Measurements from ENCODE around the gene ACSF3.

Gene ACSF3

DNA sequence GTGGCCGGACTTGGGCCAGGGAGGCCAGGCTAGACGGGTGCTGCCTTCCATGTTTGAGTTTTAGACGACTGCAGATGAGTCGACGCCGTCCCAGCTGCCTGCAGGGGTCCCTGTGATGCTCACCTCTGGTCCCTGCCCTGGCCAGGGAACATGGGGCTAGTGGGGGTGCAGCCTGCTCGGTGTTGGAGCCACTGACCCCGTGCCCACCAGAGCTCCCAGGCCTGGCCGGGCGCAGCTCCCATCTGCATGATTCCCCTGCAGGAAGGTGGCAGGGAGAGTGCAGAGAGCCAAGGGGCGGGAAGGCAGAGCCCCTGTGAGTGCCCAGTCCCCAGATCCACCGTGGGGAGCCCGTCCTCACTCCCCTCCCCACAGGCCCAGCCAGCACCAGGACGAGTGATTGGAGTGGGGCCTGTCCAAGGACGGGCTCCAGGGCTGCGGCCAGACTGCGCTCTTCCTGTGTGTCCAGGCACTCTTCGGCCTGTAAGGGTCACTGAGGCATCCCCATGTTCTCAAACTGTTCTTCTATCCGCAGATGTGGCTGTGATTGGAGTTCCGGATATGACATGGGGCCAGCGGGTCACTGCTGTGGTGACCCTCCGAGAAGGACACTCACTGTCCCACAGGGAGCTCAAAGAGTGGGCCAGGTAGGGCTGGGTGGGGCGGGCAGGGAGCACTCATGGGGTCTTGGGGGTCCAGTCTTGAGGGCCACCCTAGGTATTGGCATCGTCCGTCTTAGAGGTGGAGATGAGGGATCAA is 51.9 kb downstream of the ACSF3 start:
- DNase-seq (ENCODE audit: low spot score), result no peak

DNA sequence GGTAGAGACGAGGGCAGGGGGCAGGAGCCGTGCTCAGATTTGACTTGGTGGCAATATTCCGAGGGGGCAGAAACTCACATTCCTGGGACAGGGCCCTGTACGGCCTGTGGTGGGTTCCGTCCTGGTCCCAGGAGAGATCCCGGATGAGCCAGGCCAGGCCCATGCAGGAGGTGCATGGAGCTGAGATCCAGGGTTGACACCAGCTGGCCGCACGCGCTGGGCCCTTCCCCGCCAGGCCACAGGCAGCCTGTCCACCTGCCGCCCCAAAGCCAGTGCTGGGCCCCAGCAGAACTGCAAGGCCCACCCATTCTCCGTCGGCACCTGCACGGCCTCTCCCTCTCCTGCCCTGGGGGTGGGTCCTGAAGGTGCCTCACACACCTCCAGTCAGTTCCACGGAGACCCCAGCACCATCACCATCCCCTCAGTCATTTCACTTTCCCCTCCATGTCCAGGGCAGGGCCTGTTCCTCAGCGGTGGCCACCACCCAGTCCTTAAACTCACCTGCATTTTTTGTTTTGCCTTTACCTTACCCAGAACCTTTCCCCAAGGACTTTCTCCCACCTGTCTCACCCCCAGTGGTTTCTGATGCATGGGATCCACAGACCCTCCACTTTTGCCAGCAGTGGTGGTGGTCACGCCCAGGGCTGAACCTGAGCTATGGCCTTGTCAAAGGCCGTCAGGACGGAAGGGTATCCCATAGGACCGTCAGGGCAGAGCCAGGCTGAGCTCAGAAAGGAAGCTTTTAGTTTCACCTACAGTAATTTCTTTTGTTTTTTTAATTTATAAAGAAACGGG is 52.8 kb downstream of the ACSF3 start:
- DNase-seq (ENCODE audit: low spot score), result no peak

DNA sequence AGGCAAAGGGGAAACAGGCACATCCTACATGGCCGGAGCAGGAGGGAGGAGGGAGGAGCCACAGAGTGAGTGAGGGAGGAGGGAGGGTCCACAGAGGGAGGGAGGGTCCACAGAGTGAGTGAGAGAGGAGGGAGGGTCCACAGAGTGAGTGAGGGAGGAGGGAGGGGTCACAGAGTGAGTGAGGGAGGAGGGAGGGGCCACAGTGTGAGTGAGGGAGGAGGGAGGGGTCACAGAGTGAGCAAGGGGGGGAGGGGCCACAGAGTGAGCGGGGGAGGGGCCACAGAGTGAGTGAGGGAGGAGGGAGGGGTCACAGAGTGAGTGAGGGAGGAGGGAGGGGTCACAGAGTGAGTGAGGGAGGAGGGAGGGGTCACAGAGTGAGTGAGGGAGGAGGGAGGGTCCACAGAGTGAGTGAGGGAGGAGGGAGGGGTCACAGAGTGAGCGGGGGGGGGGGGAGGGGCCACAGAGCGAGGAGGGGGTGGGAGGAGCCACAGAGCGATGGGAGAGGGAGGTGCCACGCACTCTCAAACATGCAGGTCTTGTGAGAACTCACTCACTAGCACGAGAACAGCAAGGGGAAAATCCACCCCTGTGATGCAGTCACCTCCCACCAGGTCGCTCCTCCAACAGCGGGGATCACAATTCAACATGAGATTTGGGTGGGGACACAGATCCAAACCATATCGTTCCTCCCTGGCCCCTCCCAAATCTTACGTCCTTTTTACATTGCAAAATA is 53.6 kb downstream of the ACSF3 start:
- no peak for DNase-seq (ENCODE audit: low spot score)

DNA sequence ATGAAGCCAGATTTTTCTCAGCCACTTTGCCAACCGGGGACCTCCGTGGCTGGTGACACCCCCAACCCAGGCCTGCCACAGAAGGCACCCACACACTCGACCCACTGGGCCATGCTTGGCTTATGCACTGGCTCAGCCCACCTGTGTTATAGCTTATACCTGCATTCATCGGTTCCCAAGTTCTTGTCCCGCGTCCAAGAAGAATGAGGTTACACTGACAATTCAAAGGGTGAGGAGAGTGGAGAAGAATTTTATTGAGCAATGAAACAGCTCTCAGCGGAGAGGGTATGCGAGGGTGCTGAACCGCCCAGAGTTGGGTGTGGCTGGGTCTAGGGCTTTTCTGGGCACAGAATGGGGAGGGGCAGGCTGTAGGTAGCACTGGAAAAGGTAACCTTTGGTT is 55.7 kb downstream of the ACSF3 start:
- no peak for DNase-seq (ENCODE audit: low spot score)

DNA sequence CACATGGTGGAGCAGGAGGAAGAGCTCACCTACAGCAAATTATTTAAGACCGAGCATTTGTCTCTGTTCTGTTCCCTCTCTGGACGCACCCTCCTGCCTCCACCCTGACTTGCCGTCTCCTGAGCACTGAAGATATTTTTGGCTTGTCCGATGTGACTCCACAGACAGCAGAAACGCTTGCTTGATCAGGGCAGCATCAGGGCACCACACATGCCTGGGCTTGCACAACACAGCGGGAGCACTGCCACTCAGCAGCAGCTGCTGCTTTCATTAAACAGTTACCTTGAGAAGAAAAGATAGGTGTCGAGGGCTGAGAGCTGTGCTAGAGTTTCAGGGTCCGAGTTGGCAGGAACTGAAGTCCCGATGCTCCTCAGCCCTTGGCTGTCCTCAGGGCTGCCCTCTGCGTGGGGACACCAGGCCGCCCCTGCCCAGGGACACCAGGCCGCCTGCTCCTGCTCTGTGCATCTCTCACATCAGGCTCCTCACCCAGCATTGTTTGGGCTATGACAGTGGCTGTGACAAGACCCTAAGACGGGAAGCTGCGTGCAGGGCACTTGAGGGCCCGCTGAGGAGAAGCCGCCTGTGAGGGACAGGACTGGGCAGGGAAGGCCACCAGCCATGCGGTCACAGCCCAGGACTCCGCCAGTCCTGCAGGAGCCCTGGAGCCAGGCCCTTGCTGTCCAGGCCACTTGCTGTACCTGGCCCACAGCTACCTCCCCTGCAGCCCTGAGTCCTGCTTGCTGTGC is 56.6 kb downstream of the ACSF3 start:
- DNase-seq (ENCODE audit: low spot score), result no peak

DNA sequence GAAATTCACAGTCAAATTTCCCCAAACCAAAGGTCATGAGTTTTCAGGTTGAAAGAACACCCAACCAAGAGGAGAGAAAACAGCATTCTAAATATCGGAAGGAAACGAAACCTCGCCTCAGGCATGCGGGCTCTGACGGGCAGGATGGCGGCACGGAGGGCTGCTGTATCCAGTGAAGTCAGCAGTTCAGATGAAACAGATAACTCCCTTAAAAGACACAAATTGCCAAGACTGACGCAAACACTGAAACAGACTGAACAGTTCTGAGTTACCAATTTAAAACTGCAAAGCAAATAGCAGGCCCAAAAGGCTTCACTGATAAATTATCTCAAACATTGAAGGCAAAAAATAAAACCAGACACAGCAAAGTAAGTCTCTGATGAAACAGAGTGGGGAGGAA is 57.3 kb downstream of the ACSF3 start:
- DNase-seq (ENCODE audit: low spot score), result no peak

DNA sequence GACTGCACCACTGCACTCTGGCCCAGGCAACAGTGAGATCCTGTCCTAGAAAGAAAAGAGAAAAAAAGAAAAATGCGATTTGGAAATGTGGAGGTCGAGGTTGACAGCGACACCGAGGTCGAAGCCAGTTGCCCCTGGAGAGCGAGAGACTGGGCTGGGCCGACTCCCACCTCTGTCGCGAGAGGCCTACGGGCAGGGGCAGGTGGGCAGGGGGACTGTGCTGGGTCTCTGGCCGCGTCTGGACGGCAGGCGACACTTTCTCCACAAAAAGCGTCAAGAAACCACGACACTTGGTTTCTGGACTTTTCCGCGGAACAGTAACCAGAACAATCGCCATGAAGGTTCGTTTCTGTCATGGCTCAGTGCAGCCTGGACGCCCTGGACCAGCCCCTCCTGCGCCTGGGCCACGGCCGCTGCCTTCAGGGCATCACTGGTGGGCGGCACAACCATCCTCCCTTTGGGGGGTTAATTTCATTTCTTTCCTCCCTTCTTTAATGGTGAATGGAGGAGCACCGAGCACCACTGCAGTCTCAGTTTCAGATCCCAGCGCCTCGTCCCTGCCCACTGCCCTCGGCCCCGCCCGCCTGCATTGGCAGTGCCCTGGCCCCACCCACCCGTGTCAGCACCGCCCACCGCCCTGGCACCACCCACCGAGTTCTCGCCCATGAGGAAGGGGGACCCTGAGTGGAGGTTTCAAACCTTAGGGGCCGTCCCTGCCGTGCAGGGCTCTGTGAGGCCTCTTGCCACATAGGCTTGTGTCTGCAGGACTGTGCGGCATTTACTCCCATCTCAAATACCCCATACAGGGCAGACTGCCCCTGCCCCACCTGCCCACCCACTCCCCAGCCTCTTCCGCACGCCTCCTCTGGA is 59.4 kb downstream of the ACSF3 start:
- DNase-seq (ENCODE audit: low spot score), result no peak

DNA sequence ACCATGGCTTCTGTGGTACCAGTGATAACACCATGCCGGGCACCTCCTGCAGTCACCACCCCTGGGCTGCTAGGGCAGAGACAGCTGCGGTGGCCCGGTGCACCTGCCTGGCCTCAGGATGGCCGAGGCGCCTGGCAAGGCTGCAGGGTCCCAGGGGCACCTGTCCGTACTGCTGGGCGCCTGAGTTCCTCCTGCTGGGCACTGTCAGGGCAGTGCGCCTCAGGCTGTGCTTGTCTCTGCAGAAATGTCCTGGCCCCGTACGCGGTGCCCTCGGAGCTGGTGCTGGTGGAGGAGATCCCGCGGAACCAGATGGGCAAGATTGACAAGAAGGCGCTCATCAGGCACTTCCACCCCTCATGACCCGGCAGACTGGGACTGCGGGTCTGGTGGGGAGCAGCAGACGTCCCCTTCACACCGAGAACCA is 60.2 kb downstream of the ACSF3 start:
- DNase-seq (ENCODE audit: low spot score), result no peak

DNA sequence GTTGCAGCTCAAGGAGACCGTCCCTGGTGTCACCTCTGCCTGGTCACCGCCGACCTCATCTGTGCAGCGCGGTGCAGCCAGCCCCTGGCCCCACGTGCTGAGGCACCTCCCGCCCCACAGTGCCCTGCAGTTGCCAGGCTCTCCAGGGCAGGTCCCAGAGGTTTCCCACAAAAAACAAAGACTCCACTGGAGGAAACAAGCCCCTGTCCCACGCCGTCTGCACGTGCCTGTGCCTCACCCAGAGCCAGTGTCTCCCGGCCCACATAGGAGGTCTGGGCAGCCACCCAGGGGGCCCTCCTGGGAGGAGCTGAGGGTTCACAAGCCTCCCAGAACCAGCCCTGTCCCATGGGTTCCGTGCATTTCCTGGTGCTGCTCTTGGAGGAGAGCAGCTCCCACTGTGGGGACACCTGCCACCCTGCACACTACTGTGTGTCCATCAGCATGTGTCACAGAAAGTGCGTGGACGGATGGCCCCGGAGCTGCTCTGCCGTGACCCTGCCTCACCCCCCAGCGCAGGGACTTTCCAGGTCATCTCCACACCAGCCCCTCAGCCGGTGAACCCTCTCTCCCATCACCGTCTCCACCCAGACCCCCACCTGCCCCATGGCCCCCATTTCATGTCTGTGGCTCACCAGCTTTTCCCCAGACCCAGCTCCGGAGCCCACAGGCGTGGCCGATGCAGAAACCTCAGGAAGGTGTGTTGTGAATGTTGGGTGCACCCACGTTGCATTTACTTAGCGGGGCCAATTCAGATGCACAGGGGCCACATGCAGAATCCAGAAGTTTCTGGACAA is 60.9 kb downstream of the ACSF3 start:
- DNase-seq (ENCODE audit: low spot score), result no peak

DNA sequence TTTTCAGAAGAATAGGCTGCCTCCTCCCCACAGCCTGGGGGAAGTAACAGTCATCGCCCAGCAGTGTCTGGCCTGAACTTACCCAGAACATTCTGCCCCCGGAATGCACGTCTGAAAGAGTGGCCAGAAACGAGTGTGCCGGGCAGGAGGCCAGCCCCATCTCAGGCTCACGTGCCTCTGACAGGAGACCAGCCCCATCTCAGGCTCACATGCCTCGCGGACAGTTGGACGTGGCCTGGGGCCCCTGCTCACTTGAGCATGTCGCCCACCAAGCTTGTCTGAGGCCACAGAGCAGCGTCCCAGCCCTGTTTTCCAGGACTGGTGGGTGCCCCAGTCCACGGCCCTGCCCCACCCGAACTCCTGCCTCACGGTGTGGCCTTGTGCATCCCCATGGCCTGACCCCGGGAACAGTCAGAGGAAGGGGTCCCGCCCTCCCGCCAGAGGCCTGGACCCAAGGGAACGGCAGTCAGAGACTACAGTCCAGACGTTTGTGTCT is 61.6 kb downstream of the ACSF3 start:
- peak; percentile 20 for DNase-seq (ENCODE audit: low spot score)

DNA sequence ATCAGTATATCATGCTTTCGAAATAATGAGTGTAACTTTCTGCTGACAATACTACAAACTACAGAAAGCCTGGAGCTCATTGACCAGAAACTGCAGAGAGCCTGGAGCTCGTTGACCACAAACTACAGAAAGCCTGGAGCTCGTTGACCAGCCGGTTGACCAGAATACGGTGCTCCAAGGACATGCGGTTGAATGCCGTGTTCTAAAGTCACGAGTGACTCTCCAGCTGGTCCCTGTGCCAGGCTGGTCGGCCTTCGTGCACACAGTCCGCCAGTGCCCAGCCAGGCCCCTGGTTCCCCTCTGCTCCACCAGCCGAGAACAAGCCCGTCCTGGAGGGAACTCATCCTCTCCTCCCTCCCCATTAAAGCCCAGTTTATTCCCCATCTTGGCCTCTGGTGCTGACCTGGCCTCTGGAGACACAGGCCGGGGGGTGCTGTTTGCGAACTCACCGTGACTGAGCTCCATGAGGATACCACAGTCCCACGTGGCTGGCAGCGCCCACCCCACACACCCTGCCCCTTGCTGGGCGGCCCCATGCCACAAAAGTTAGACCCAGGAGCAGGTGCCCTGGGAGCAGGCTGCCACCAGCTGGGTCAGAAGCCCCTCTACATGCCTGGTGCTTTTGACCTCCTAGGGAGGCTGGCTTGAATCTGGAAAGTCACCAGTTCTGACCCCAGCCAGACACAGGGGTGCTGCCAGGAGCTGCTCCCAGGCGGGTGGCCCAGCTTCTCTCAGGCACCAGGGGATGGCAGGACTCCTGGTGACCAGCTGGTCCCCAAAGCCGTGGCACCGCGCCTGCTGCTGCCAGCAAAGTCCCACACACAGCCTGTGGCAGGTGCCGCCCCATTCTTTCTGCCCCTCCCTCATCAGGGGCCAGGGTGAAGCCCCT is 62.4 kb downstream of the ACSF3 start:
- DNase-seq (ENCODE audit: low spot score), result no peak

DNA sequence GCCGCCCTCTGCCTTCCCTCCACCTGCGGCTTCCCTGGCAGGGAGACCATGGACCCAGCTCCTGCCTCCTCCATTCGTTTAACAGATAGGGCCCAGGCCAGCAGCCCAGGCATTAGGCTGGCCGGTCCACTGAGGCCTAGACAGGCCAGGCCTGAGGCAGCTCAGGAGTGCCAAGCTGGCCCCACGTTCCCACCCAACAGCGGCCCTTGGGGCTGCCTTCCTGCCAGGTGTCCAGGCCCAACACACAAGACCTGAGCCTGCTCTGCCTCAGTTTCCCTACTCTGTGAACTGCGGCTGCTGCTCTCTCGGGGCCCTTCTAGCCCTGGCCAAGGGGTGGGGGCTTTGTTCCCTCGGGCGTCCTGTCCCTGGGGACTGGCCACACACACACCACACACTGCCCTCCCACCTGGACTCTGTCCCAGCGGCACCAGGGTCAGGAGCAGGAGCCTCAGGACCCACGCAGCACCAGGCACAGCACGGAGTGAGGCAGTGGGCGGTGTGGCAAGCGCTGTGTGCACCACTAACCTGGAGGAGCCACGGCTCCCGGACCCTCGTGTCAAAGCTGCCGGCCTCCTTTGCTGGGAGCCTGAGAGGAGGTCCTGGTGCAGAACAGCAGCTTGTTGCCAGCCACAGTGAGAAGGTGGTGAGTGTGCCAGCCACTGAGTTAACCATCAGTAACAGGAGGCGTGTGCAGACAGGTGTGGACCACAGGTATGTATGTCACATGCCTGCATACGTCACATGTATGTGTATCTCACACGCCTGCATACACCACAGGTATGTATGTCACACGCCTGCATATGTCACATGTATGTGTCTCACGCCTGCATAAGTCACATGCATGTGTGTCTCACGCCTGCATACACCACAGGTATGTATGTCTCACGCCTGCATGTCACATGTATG is 63.3 kb downstream of the ACSF3 start:
- DNase-seq (ENCODE audit: low spot score), result no peak

DNA sequence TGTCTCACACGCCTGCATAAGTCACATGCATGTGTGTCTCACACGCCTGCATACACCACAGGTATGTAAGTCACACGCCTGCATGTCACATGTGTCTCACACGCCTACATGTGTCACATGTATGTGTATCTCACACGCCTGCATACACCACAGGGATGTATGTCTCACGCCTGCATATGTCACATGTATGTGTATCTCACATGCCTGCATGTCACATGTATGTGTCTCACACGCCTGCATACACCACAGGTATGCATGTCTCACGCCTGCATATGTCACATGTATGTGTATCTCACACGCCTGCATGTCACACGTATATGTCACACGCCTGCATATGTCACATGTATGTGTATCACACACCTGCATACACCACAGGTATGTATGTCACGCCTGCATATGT is 64.1 kb downstream of the ACSF3 start:
- DNase-seq (ENCODE audit: low spot score), result no peak

DNA sequence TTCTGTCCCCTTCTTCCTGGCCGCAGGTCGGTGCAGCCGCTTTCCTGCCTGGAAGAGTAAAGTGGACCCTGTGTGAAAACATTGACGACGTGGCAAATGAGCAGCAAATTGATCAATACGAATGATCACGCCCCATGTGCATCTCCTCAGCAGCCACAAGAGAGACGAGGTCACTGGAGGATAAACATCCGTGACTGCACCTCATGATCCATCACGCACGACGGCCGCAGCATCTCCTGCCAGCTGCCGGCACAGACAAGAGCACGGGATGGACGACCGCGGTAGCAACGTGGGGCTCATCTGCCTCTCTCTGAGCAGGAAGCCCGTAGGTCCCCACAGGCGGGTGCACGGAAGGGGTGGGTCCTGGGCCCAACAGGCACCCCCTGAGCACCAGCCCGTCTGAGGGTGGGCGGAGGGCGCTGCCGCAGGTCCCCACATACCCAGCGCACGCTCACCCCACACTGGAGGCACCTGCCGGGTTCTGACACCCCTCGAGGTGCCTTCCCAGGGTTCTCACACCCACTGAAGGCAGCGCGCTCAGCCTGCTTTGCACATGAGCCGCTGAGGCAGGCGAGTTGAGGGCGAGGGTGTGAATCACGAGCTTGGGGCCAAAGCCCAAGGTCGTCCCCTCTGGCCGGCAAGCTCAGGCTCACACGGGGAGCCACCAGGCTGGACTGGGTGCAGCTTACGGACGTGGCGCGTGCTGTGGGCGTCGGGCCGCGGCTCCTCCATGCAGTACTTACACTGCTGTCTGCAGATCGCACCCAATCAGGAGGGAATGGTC is 65.6 kb downstream of the ACSF3 start:
- DNase-seq (ENCODE audit: low spot score), result no peak

DNA sequence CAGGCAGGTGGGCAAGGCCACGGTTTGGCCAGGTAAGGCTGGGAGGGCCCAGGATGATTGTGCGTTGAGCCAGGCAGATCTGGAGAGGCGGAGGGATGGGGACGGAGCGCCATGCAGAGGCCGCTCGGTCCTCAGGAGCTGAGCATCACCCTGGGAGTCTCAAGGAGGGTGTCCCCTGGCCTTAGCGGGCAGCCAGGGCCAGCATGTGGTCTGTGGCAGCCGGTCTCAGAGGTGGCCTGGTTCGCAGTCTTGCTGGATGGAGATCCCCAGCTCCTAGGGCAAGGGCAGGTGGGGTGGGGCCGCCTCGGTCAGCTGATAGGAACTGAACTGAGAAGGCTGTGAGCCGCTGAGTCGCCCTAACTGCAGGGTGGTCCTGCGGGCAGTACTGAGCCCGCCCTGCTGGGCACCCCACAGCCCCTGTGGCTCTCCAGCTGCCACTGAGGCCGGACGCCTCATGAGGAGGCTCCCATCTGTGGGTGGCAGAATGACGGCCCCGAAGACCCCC is 66.2 kb downstream of the ACSF3 start:
- no peak for DNase-seq (ENCODE audit: low spot score)

DNA sequence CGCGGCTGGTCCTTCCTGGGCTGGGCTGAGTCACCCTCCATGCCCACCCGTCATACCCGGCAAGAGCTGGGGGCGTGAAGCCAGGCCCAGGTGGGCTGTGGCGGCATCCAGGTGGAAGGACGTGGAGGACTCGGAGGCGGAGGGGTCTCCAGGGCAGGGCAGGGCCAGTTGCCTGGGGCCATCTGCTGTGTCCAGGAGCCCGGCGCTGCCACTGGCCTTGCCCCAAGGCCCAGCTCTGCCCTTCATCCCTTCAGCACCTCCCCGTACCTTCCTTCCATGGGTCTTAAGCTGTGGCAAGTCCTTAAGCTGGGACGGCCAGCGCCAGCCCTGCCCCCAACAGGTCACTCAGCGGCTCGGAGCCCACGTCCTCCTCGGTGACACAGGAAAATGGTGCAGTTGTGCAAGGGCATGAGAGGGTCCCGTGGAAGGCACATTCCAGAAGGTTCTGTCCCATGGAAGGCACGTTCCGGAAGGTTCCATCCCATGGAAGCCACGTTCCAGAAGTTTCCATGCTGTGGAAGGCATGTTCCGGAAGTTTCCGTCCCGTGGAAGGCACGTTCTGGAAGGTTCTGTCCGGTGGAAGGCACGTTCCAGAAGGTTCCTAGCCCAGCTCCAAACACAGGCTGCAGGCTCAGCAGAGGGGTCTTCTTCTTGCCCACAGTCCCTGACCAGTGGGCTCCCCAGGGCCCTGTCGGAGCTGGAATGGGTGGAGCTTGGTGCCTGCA is 67.5 kb downstream of the ACSF3 start:
- no peak for DNase-seq (ENCODE audit: low spot score)
